K562 (cell line): ENCODE results near the gene PRPSAP1. TPM values are rescaled to one million over a fixed set of nuclear protein-coding genes. Genes with fewer than 3 reads are reported as not detected.

Source experiments
- BRCA1 ChIP-seq, 2 experiments: fragments of 450-650 bp in 1 of 2; sonication (generic) in 1 of 2; formaldehyde crosslinking in 1 of 2; IDR thresholded peaks; 2 replicates each; pipeline versions ENCODE4 v1.5.0 to v1.6.1; 2017 to 2020; ENCODE audit warnings: mild to moderate bottlenecking in 1 of 2, missing genetic modification reagents in 1 of 2
- CREM ChIP-seq: IDR thresholded peaks from 2 replicates; pipeline ENCODE4 v1.6.1; 2014; ENCODE audit warnings: antibody characterized with exemption, low read depth
- EHMT2 ChIP-seq: fragments of 450-650 bp; IDR thresholded peaks from 2 replicates; pipeline ENCODE4 v1.6.1; 2018; ENCODE audit warnings: antibody characterized with exemption
- EP300 ChIP-seq: IDR thresholded peaks from 2 replicates; pipeline ENCODE4 v1.6.1; 2012; ENCODE audit warnings: low read length, improper control_type of control experiment
- GTF2A2 ChIP-seq: IDR thresholded peaks from 2 replicates; pipeline ENCODE4 v1.6.1; 2016; ENCODE audit warnings: mild to moderate bottlenecking, missing genetic modification characterization, missing compliant biosample characterization
- HDAC2 ChIP-seq: fragments of 450-650 bp; IDR thresholded peaks from 2 replicates; pipeline ENCODE4 v1.6.1; 2016; ENCODE audit warnings: mild to moderate bottlenecking
- NCOR1 ChIP-seq: fragments of 450-650 bp; IDR thresholded peaks from 2 replicates; pipeline ENCODE4 v1.6.1; 2016; ENCODE audit warnings: mild to moderate bottlenecking, moderate library complexity
- NFATC3 ChIP-seq: fragments of 450-650 bp; IDR thresholded peaks from 2 replicates; pipeline ENCODE4 v1.6.1; 2017; ENCODE audit warnings: mild to moderate bottlenecking
- NFIX ChIP-seq: fragments of 250-450 bp; sonication (Bioruptor Pico); IDR thresholded peaks from 2 replicates; pipeline ENCODE4 v1.4.0; 2020; ENCODE audit warnings: low read depth, mild to moderate bottlenecking, moderate library complexity
- NFYB ChIP-seq: IDR thresholded peaks from 2 replicates; pipeline ENCODE4 v1.6.1; 2011; ENCODE audit warnings: mild to moderate bottlenecking, moderate library complexity; ENCODE audit not compliant: insufficient read length; ENCODE audit errors: extremely low read depth
- PCBP1 ChIP-seq: fragments of 200-400 bp; formaldehyde crosslinking; IDR thresholded peaks from 2 replicates; pipeline ENCODE4 v1.6.1; 2018; ENCODE audit warnings: mild to moderate bottlenecking, low read depth, low read length; ENCODE audit not compliant: poor library complexity, severe bottlenecking
- PHB ChIP-seq: fragments of 250-450 bp; sonication (Bioruptor Pico); IDR thresholded peaks from 2 replicates; pipeline ENCODE4 v1.5.0; 2021
- PHB2 ChIP-seq: fragments of 450-650 bp; IDR thresholded peaks from 2 replicates; pipeline ENCODE4 v1.6.1; 2017; ENCODE audit warnings: low read depth
- POLR2A ChIP-seq: fragments of 450-650 bp; conservative IDR thresholded peaks from 2 replicates; pipeline ENCODE4 v1.6.1; 2016
- TBP ChIP-seq: optimal IDR thresholded peaks from 2 replicates; pipeline ENCODE3; 2011; ENCODE audit warnings: low read depth, low read length, improper control_type of control experiment
- ZEB2 ChIP-seq: fragments of 450-650 bp; IDR thresholded peaks from 2 replicates; pipeline ENCODE4 v1.6.1; 2016
- ZFP36 ChIP-seq: fragments of 150-350 bp; IDR thresholded peaks from 2 replicates; pipeline ENCODE4 v1.6.1; 2018; ENCODE audit warnings: low read length, low read depth; ENCODE audit not compliant: partially characterized antibody
- ZNF121 ChIP-seq: sonication (generic); formaldehyde crosslinking; conservative IDR thresholded peaks from 2 replicates; pipeline ENCODE4 v1.8.0; 2022; ENCODE audit warnings: missing genetic modification reagents
- ZNF232 ChIP-seq: sonication (generic); formaldehyde crosslinking; IDR thresholded peaks from 2 replicates; pipeline ENCODE4 v1.8.0; 2022; ENCODE audit warnings: mild to moderate bottlenecking, missing genetic modification reagents
- ZNF274 ChIP-seq: IDR thresholded peaks from 2 replicates; pipeline ENCODE4 v1.6.1; 2011; ENCODE audit warnings: low read depth, mild to moderate bottlenecking, low read length, moderate library complexity, borderline replicate concordance
- ZNF668 ChIP-seq: fragments of 250-450 bp; sonication (Bioruptor Pico); IDR thresholded peaks from 2 replicates; pipeline ENCODE4 v1.8.0; 2022; ENCODE audit warnings: mild to moderate bottlenecking, inconsistent platforms
- ZSCAN32 ChIP-seq: fragments of 450-650 bp; formaldehyde crosslinking; IDR thresholded peaks from 2 replicates; pipeline ENCODE4 v1.4.0; 2020; ENCODE audit warnings: mild to moderate bottlenecking, moderate library complexity
- polyA plus RNA-seq, 8 experiments: library from polyadenylated mRNA; depleted of rRNA in 4 of 8; stranded (reverse) in 5 of 8; unstranded in 3 of 8; fragments of >200 nt; fragmentation: Nextera tagmentation in 2 of 8; fragmentation: Illumina TruSeq in 1 of 8; extraction: Ambion mirVana in 2 of 8; extraction: Trizol in 1 of 8; gene quantifications; 2 replicates each; pipeline versions ENCODE4 v1.2.1 to v1.2.3, GENCODE V29; 2011 to 2014; ENCODE audit warnings: inconsistent platforms in 1 of 8, missing spikeins in 1 of 8
- total RNA-seq, 7 experiments: library from RNA; depleted of rRNA in 6 of 7; stranded (reverse); fragments of >200 nt in 6 of 7; fragmentation: Illumina TruSeq in 2 of 7; extraction: Trizol in 2 of 7; gene quantifications; 2 replicates each; pipeline versions ENCODE4 v1.2.1 to v1.2.3, GENCODE V29; 2011 to 2021; ENCODE audit warnings: low replicate concordance in 1 of 7
- TF ChIP-seq, protein P1 (sequence below): fragments of 250-450 bp; sonication (Bioruptor Pico); IDR thresholded peaks from 2 replicates; pipeline ENCODE4 v1.4.0; 2020; ENCODE audit warnings: mild to moderate bottlenecking
- TF ChIP-seq, protein P2 (sequence below): fragments of 250-450 bp; sonication (Bioruptor Pico); IDR thresholded peaks from 2 replicates; pipeline ENCODE4 v1.6.1; 2021; ENCODE audit warnings: mild to moderate bottlenecking
- TF ChIP-seq, protein P3 (sequence below): sonication (generic); IDR thresholded peaks from 2 replicates; pipeline ENCODE4 v1.6.1; 2016
- TF ChIP-seq, protein P4 (sequence below): IDR thresholded peaks from 3 replicates; pipeline ENCODE4 v1.6.1; 2011; ENCODE audit warnings: borderline replicate concordance, mild to moderate bottlenecking, moderate library complexity; ENCODE audit not compliant: insufficient read length; ENCODE audit errors: extremely low read depth

Gene PRPSAP1
- total and polyA plus RNA-seq, 9 of the 15 experiments (the other 6 are each of a cell fraction or from before 2014, with no cell fraction given): 21.9 to 77.1 (median 40.8) TPM

- TF ChIP-seq NCOR1 (no peak), POLR2A (peak; percentile 80), PCBP1 (peak; percentile 57), NFATC3 (no peak), NFYB (no peak), EHMT2 (no peak), ZNF121 (CRISPR knock-in tag) (no peak), PHB (CRISPR knock-in tag) (no peak), HDAC2 (no peak), ZNF232 (CRISPR knock-in tag) (no peak), CREM (no peak), ZNF274 (no peak), PHB2 (no peak), EP300 (no peak), GTF2A2 (no peak), ZNF668 (CRISPR knock-in tag) (no peak), NFIX (CRISPR knock-in tag) (no peak), BRCA1 (IDR thresholded peaks at IDR 0.05) (no peak), BRCA1 (CRISPR knock-in tag; IDR thresholded peaks at IDR 0.05) (no peak), ZSCAN32 (CRISPR knock-in tag) (no peak), ZFP36 (no peak), ZEB2 (no peak), TBP (peak; percentile 83)
- TF ChIP-seq, protein P1, sequence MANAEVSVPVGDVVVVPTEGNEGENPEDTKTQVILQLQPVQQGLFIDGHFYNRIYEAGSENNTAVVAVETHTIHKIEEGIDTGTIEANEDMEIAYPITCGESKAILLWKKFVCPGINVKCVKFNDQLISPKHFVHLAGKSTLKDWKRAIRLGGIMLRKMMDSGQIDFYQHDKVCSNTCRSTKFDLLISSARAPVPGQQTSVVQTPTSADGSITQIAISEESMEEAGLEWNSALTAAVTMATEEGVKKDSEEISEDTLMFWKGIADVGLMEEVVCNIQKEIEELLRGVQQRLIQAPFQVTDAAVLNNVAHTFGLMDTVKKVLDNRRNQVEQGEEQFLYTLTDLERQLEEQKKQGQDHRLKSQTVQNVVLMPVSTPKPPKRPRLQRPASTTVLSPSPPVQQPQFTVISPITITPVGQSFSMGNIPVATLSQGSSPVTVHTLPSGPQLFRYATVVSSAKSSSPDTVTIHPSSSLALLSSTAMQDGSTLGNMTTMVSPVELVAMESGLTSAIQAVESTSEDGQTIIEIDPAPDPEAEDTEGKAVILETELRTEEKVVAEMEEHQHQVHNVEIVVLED (CRISPR knock-in tag): 0 out of 2 replicates have a peak, but pooled peaks have one; percentile 8
- TF ChIP-seq, protein P2, sequence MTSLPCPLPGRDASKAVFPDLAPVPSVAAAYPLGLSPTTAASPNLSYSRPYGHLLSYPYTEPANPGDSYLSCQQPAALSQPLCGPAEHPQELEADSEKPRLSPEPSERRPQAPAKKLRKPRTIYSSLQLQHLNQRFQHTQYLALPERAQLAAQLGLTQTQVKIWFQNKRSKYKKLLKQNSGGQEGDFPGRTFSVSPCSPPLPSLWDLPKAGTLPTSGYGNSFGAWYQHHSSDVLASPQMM (CRISPR knock-in tag): no peak
- TF ChIP-seq, protein P3, sequence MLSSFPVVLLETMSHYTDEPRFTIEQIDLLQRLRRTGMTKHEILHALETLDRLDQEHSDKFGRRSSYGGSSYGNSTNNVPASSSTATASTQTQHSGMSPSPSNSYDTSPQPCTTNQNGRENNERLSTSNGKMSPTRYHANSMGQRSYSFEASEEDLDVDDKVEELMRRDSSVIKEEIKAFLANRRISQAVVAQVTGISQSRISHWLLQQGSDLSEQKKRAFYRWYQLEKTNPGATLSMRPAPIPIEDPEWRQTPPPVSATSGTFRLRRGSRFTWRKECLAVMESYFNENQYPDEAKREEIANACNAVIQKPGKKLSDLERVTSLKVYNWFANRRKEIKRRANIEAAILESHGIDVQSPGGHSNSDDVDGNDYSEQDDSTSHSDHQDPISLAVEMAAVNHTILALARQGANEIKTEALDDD: no peak
- TF ChIP-seq, protein P4, sequence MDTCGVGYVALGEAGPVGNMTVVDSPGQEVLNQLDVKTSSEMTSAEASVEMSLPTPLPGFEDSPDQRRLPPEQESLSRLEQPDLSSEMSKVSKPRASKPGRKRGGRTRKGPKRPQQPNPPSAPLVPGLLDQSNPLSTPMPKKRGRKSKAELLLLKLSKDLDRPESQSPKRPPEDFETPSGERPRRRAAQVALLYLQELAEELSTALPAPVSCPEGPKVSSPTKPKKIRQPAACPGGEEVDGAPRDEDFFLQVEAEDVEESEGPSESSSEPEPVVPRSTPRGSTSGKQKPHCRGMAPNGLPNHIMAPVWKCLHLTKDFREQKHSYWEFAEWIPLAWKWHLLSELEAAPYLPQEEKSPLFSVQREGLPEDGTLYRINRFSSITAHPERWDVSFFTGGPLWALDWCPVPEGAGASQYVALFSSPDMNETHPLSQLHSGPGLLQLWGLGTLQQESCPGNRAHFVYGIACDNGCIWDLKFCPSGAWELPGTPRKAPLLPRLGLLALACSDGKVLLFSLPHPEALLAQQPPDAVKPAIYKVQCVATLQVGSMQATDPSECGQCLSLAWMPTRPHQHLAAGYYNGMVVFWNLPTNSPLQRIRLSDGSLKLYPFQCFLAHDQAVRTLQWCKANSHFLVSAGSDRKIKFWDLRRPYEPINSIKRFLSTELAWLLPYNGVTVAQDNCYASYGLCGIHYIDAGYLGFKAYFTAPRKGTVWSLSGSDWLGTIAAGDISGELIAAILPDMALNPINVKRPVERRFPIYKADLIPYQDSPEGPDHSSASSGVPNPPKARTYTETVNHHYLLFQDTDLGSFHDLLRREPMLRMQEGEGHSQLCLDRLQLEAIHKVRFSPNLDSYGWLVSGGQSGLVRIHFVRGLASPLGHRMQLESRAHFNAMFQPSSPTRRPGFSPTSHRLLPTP: no peak
Observed at GRCh38 chr17:76384222-76384986, 30.7 kb upstream of the PRPSAP1 start, which contains the start of gene SPHK1 (continued).
